Liver (tissue), 3 donors: ENCODE measurements around the gene DCAF8L2.

Experiments
- CTCF ChIP-seq: fragments of 150-350 bp; IDR thresholded peaks from 2 replicates; pipeline ENCODE4 v1.5.1; 2017; ENCODE audit warnings: improper control_type of control experiment, low read depth, low read length; ENCODE audit not compliant: missing input control
- GABPA ChIP-seq, 2 donors: IDR thresholded peaks in 1 of 2; conservative IDR thresholded peaks in 1 of 2; 2 replicates each; pipeline ENCODE4 v1.6.1; 2016; ENCODE audit warnings: antibody characterized with exemption in 2 of 2, mild to moderate bottlenecking in 1 of 2, moderate library complexity in 1 of 2
- NR2F2 ChIP-seq: IDR thresholded peaks from 2 replicates; pipeline ENCODE4 v1.6.1; 2016; ENCODE audit warnings: antibody characterized with exemption
- REST ChIP-seq: IDR thresholded peaks from 2 replicates; pipeline ENCODE4 v1.6.1; 2016; ENCODE audit warnings: antibody characterized with exemption, mild to moderate bottlenecking
- SP1 ChIP-seq: IDR thresholded peaks from 2 replicates; pipeline ENCODE4 v1.6.1; 2018; ENCODE audit warnings: antibody characterized with exemption, mild to moderate bottlenecking
- donor health status: healthy.
- donor health status: healthy.

GRCh38 chrX:27751976-27752375, 161.8 kb downstream of the DCAF8L2 start:
- TF ChIP-seq NR2F2 = no peak
- no peak for TF ChIP-seq CTCF
- no peak for TF ChIP-seq GABPA (IDR thresholded peaks at IDR 0.05 in 1 of 2, conservative IDR thresholded peaks at IDR 0.05 in 1 of 2)
- no peak for TF ChIP-seq REST
- no peak for TF ChIP-seq SP1
